Femur (tissue), 1 donor: ENCODE data around the gene GALNT9.
"Not testable (repeated sequence)": the region's sequence is repeated elsewhere in the genome, so short reads cannot be mapped to it uniquely, and the experiment has no call there.

Experiments used
- DNase-seq: peaks from one replicate; pipeline ENCODE4 v3.0.0-alpha.2; 2017

Gene GALNT9

DNA sequence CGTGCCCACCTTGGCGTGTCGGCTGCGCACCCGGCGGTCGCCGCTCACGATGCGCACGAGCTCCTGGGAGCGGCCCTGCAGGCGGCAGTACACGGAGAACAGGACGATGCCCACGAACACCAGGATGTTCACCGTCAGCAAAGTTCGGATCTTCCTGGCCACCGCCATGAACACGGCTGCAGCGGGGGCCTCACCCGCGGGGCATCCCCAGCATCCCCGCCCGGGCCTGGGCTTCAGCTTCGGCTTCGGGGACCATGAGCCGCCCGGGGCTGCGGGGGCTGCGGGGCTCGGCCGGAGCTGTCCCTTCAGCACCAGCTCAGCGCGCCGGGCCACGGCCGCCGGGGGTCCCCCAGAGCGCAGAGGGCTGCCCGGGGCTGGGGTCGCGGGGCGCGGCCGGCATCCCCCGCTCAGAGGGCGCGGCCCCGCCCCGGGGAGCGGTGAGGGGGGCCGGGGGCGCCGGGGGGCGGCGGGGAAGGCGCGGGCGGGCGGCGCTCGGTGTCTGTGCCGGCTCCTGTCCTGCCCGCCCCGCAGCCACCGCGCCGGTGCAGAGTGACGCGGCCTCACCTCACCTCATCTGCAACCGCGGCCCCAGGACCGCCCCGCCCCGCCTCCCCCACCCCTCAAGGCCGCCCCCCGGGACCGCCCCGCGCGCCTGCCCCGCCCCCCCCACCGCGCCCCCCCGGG is at the start of gene GALNT9:
GALNT9 (minus strand) TSS at position 554 of the 684 bp plus-strand sequence; CDS start at position 168, 386 bp downstream.
- DNase-seq, result peak; percentile 60

DNA sequence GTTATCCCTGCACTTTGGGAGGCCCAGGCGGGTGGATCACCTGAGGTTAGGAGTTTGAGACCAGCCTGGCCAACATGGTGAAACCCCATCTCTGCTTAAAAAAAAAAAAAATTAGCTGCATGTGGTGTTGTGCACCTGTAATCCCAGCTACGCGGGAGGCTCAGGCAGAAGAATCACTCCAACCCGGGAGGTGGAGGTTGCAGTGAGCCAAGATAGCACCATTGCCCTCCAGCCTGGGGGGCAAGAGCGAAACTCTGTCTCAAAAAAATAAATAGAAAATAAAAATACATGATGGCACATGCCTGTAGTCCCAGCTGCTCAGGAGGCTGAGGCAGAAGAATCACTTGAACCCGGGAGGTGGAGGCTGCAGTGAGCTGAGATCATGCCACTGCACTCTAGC is 49.7 kb upstream of the GALNT9 start:
- DNase-seq, result not testable (repeated sequence)

DNA sequence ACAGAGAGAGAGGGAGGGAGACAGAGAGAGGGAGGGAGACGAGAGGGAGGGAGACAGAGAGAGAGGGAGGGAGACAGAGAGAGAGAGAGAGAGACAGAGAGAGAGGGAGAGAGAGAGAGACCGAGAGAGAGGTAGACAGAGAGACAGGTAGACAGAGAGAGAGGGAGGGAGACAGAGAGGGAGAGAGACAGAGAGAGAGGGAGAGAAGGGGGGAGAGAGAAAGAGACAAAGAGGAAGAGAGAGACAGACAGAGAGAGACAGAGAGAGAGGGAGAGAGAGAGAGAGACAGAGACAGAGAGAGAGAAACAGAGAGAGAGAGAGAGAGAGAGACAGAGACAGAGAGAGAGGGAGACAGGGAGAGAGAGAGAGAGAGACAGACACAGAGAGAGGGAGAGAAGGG is 47.8 kb upstream of the GALNT9 start:
- DNase-seq, result no peak

DNA sequence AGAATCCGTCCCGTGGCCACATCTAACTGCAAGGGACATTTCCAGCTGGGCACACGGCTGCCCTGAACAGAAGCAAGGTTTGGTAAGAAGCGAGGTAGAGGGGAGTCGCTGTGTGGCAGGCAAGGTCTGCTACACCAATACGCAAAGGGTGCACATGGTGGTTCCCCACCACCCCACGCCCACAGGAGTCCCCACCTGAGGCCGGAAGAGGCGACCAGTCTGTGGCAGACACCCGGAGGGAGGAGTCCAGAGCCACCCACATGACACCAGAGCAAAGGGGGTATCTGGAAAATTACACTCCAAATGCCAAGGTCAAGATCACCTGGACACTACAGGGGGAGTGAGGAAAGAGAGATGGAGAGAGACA is 47.1 kb upstream of the GALNT9 start:
- no peak for DNase-seq

DNA sequence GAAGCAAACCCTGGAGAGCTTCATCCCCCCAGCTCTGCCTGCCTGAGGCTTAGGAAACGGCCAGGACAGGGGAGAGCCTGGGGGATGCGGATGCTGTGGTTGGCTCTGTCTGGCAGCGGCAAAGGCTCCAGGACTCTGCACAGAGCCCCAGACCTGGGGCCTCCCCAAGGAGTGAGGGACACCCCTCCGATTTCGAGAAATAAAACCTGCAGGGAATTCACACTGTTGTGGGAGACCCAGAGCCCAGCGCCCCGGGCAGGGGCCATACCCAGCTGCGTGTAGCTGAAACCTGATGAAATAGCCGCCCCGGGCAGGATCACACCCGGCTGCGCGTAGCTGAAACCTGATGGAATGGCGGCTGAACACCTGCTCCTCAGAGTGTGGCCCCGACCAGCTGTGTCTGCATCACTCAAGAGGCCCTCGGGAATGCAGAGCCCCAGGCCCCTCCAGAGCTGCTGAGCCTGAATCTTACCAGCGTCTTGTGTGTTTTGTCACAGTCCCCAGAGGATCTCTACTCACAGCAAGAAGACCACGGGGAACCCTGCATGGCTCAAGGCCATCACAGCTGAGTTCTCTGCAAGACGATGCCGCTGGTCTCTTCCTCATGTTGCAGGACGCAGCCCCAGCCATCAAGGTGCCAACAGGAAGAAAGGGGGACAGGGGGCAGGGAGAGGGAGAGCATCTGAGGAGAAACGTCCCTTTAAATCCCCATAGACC is 46.5 kb upstream of the GALNT9 start:
- DNase-seq, result no peak

DNA sequence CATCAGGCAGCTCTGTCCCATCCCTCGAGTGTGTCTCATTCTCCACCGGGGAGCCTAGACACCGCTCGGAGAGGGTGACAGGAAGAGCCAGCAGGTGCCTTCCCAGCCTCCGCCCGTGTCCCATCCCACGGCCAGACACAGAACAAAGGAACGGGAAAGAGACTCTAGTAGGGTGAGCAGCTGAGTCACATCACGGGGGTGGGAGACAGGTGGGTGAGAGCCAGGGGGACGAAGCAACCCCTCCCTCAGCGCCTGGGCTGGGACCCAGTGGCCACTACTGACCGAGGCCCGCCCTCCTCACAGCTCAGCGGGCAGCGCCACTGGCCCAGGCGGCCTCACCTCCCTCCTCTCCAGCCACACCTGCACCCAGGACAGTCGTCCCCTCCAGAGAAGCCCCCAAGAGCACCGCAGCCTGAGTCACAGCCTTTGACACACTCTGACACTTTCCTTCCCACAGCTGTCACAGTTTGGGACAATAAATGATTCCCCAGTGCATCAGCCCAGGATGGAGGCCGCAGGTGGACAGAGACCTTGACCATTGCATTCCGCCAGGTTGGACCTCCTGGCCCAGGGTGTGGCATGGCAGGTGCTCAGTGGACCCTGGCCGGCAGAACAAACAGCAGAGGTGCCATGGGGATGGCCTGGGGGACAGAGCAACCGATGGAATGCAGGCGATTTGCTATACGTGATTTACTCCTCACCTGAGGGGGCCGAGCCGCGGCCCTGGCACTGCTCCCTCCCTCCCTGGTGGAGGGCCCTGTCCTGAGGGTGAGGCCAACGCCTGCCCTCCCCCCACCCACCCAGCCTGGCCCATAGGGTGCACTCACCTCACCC is 45.4 kb upstream of the GALNT9 start:
- DNase-seq, result no peak

DNA sequence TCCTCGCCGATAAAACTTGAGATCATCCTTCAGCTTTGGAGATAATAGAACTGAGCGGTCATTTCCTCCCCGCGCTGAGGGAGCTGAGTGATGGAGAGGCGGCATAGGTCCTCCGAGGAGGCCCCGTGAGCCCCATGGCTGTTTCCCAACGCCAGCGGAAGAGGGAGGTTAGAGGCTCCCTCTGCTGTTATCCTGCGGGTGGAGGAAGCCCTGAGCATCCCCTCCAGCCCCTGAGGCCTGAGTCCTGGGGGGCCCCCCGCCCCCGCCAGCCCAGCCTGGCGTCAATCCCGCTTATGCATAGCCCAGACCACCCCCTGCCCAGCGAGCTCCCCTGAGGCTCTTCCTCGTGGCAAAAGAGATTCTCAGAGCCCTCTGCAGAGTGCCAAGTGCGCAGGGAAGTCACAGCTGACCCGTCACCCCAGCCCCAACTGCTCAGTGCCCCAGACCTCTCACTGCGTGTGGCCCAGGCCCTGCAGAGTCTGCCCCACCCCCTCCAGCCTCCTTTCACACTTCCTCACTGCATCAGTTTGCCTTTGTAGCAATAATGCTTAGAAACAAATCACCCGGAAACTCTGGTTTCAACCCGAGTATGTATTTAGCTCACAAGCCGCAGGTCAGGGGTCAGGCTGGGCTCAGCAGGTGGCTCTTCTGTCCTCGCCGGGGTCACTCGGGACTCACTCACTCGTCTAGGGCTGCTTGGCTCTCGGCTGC is 44.7 kb upstream of the GALNT9 start:
- no peak for DNase-seq

DNA sequence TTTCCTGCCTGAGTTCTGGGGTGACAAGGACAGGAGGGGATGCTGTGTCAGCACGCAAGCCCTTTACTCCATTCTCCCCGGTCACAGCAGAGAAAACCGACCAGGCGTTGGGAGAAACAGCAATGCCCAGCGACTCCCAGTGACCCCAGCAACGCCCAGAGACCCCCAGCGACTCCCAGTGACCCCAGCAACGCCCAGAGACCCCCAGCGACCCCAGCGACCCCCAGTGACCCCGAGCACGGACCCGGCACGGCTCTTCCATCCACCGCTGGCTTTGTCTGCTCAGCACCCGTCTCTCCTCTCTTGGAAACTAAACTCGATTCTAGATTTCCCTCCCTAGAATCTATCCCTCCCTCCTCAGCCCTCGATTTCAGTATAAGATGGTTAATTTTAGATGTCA is 38.5 kb upstream of the GALNT9 start:
- no peak for DNase-seq

DNA sequence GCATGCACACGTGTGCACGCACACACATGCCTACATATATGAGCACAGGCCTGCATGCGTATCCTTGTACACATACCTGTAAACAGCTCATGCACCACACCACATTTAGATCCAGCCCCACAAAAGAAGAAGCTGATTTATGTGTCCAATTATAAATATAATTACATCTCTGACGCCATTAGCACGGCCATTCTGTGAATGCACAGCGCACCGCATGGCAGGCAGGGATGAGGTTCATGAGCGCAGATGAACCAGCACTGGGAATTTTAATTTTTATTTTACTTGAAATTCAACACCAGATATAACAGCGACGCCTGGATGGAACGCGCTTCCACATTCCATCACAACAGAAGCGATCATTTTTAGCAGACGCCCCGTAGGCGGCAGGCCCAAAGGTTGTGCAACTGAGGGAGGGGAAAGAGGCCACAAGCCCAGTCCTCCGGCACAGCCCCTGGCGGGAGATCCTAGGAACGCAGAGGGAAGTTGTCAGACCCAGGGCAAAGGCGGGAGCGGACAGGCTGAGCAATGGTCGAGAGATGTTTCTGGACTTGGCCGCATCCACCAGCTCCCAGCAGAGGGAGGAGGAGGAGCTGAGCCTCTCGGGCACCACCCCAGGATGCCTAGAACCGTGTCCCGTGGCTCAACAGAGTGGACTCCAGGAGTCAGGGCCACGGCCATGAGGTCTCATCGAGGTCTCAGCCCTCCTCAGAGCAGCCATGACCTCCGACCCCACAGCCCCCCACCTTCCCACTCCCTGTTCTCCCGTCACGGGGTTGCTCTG is 37.9 kb upstream of the GALNT9 start:
- no peak for DNase-seq

DNA sequence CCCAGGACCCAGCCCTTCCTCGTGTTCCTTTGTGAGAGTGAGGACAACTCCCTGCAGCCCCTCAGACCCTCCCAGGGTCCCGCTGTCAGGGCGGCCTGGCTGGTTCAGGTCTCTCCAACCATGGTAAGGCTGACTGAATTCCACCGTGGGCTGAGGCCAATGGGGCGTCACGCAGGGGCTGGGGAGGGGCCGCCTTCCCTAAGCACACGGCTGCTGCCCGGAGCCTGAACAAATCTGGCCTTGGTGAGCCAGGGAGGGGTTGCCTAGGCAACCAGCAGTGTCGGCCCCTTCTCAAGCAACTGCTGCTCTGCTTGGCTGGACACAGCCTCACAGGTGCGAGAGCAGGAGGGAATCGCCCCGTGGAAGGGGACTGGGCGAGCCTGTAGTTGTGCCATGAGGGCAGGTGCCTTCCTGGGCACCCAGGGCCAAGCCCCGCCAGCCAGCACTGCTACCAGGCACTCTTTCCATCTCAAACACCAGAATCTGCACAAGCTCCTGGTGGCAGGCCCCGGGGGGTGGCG is 37.0 kb upstream of the GALNT9 start:
- no peak for DNase-seq

DNA sequence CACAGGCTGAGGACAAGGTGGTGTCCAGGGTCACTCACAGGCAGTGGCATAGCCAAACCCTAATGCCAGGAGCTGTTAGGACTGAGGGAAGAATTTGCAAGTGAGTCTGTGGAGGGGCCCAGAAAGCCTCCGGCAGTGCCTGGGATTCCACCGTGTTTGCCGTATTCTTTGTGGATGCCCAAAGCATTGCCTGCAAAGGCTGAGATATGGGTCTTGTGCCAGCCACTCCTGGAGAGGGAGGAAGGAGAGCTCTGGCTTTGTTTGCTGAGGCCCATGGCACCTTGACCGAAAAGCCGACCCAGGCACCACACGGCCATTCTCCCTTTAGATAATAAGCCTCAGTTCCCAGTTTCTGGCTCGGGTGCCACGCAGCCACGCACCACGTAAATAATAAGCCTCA is 35.8 kb upstream of the GALNT9 start:
- no peak for DNase-seq

DNA sequence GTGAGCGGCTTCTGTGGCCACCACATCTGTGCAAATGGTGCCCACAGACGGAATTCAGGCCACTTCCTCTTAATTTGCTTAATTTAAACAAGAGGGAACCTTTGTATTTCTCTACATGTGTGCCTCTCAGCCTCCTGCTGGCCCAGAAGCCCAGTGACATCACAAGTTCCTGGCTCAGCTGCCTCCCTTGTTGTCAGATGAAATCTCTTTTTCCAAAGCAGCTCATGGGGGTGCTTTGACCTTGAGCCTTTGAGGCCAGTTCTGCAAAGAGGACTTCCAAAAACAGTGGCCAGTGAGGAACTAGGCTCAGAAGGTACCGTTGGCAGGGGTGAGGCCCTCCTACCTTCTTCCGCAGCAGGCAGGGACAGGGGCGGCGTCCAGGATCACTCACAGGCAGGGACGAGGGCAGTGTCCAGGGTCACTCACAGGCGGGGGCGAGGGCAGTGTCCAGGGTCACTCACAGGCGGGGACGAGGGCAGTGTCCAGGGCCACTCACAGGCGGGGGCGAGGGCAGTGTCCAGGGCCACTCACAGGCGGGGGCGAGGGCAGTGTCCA is 35.0 kb upstream of the GALNT9 start:
- DNase-seq, result no peak

DNA sequence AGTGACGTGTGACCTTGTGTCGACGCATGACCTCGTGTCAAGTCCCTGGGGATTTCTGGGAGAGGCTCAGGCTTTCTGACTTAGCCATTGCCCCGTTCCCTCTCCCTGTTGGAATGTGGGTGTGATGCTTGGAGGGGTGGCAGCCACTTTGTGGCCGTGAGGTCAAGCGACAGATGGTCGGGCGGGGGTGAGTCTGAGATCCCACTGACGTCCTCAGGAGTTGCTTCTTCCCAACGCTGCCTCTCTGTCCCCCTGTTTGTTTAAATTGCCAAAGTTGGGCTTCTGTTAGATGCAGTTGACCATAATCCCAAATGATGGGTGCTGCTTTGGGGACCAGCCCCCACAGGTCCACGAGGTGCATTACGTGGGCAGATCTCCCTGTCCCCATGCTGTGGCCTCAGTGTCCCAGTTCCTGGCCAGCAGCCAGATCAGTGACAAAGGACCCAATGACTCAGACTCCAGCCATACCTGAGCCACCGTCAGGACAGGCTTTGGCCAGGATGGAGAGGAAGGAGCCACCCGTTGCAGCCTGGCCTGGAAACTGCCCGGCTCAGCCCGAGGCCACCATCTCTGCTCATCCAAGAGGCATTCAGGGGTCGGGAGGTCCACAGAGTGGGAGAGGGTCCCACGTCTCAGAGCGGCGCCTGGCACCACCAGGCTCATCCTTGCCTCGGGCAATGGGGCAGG is 34.4 kb upstream of the GALNT9 start:
- DNase-seq, result no peak

DNA sequence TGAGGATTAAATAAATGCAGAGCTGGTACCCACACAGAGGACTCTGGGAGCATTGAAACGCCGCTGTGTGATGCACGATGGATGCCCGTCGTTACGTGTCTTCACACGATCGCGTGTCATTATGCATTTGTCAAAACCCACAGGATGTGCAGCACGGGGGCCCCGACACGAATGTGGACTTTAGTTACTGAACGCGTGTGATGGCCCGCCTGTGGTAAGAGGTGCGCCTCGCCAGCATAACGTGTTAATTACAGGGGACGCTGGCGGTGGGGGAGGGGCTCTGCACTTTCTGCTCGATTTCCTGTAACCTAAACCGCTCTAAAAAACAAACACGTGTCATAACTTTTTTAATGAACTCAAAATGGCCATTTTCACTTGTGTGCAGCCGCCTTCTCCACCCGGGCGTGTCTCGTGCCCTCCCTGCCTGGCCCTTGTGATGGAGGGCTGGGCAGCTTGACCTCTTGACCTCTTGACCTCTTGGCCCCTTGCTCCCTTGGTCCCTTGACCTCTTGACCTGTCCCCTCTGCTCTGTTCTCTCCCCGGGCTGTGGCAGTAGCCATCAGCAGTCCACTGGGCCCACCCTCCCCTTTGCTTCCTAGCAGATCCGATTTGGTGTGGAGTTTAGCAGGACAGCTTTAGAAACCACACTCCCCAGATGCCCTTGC is 33.7 kb upstream of the GALNT9 start:
- DNase-seq, result no peak

DNA sequence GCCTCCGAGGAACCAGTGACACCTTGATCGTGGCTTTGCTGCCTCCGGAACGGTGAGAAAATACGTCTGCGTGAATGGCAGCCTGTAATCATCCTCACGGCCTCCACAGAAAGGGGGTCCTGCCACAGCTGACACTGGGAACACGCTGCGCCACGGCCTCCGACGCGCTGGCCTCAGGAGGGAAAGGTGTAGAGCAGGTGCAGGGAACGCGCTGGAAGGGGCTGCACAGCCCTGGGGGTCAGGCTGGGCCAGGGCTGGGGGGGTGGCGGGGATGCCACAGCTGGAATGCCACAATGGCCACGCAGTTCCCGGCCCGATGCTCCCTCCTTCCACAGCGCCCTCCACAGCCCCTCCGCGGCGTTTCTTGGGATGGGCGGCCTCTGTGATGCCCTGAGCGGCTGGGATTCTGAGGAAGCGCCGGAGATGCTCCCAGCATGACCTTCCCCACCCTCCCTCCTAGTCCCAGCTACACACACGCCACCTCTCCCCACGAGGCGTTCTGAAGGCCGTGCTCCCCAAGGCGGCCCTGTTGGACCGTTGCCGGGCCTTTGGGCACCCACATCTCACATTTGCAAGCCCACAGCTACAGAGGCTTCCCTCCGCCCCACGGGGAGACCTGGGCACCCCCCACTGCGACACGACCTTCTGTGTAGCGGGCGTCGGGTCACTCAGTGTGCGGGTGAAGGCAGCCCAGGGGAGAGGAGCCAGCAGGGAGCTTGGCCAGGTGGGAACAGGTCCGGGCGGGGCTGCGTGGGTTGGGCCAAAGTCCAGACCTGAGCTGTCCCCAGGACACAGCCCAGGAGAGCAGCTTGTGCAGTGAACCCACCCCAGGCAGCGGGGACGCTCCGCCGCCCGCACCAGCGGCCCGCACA is 31.8 kb upstream of the GALNT9 start:
- DNase-seq, result no peak

DNA sequence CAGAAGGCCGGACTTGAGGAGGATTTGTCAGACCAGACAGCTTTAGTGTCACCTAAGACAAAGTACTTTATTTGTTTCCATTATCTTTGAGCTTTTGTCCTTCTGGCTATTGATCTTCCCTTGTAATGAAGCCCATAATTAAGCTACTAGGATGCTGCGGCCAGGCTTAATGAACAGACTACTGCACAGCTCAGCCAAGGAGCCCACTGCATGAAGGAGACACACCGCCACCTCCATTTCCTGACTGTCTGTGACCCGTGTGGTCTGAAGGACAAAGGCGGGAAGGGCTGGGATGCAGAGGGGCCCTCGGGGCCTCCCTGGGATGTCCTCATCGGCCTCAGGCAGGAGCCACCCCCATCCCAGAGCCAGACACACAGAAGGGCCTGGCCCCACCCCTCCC is 31.0 kb upstream of the GALNT9 start:
- no peak for DNase-seq

DNA sequence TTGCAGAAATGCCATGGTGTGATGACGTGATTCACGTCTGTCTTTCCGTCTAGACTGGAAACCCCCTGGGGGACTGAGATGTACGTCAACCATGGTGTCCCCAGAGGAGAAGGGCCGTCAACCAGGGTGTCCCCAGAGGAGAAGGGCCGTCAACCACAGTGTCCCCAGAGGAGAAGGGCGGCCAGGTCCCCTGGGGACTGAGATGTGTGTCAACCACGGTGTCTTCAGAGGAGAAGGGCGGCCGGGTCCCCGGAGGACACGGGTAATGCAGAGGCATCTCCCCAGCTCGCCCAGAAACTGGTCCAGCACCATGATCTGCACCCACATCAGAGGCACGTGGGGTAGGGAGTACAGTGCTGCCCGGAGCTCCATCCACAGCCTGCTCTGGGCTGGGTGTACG is 30.6 kb upstream of the GALNT9 start:
- no peak for DNase-seq

DNA sequence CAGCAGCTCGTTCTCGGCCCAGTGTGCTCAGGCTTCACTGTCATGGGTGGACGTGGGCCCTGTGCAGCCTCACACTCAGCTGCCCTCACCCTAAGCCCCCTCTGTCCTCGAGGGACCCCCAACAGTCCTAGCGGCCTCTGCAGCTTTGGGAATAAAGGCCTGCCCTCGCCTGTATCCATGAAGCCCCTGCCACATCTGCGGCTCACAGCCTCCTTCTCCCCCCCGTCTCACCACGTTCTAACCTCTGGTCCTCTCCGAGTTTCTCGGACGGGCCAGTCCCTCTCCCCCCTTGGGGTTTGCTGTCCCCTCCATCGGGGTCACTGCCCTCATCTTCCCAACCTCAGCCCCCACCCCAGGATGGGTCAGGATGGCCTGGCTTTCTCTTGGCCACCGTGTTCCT is 30.2 kb upstream of the GALNT9 start:
- DNase-seq, result no peak
